Astrocyte (in vitro differentiated cells and primary cell): ENCODE measurements around the gene SLC9A5.

Experiments
- CTCF ChIP-seq: IDR thresholded peaks from 2 replicates; pipeline ENCODE4 v1.5.1; 2011; ENCODE audit warnings: low read depth, mild to moderate bottlenecking, inconsistent platforms, low read length, moderate library complexity; ENCODE audit not compliant: insufficient read depth
- EZH2 ChIP-seq: IDR thresholded peaks from 2 replicates; pipeline ENCODE4 v1.6.1; 2012; ENCODE audit warnings: mild to moderate bottlenecking, low read length, inconsistent platforms; ENCODE audit not compliant: insufficient read depth

GRCh38 chr16:67305216-67306071 lies 56.7 kb downstream of the SLC9A5 start:
- TF ChIP-seq CTCF (no peak), EZH2 (no peak)
